Measurements from ENCODE around the gene TNFSF9.

The TNFSF9 gene

GRCh38 chr19:6530386-6531162 lies at the start of gene TNFSF9:
Gene TNFSF9 (plus strand): TSS chr19:6531026. CDS start chr19:6531037, 11 bp downstream.
- DNase-seq: peak; percentile 68

- DNase-seq: peak; percentile 65
These were observed 49.1 kb upstream of the TNFSF9 start, which contains the start of gene DENND1C for GRCh38 chr19:6481541-6482342. Gene DENND1C (minus strand): TSS chr19:6481787. CDS start chr19:6481695, 92 bp downstream.

- DNase-seq: no peak
These were observed 48.5 kb upstream of the TNFSF9 start for GRCh38 chr19:6482343-6482686.

GRCh38 chr19:6483235-6483634 lies 47.6 kb upstream of the TNFSF9 start:
- no peak for DNase-seq

- DNase-seq: no peak
These were observed 46.6 kb upstream of the TNFSF9 start for GRCh38 chr19:6484230-6484629.

GRCh38 chr19:6484831-6485230 lies 46.0 kb upstream of the TNFSF9 start:
- no peak for DNase-seq

- no peak for DNase-seq
These were observed 41.4 kb upstream of the TNFSF9 start for GRCh38 chr19:6489278-6490061.

GRCh38 chr19:6490134-6490533 lies 40.7 kb upstream of the TNFSF9 start:
- no peak for DNase-seq

GRCh38 chr19:6491802-6492592 lies 38.8 kb upstream of the TNFSF9 start:
- no peak for DNase-seq

GRCh38 chr19:6494438-6495036 lies 36.3 kb upstream of the TNFSF9 start:
- no peak for DNase-seq

GRCh38 chr19:6495947-6496346 lies 34.9 kb upstream of the TNFSF9 start:
- DNase-seq: no peak

GRCh38 chr19:6498294-6499036 lies 32.4 kb upstream of the TNFSF9 start:
- DNase-seq: no peak

GRCh38 chr19:6499052-6499790 lies 31.6 kb upstream of the TNFSF9 start:
- no peak for DNase-seq

GRCh38 chr19:6500837-6501739 lies 29.7 kb upstream of the TNFSF9 start:
- DNase-seq: no peak

GRCh38 chr19:6501740-6502648 lies 28.8 kb upstream of the TNFSF9 start, which contains the start of gene TUBB4A:
Gene TUBB4A (minus strand): TSS chr19:6502309. CDS start chr19:6502212, 97 bp downstream.
- DNase-seq: no peak

- DNase-seq: no peak
These were observed 27.2 kb upstream of the TNFSF9 start for GRCh38 chr19:6503407-6504201.

Measured in activated effector memory CD4-positive, alpha-beta T cell treated with Interleukin-2 at 50 U/mL for 16 hours (primary cell).